WTC11 (cell line): ENCODE results near the gene AGAP3. TPM values are rescaled to one million over a fixed set of nuclear protein-coding genes. Genes with fewer than 3 reads are reported as not detected.

Experiments
- ATAC-seq: fragments of 200-7000 bp; cut with Tn5 transposase; 2 replicates; pipeline ENCODE4 v1.10.0; 2021; ENCODE audit warnings: mild to moderate bottlenecking, moderate library complexity
- CTCF ChIA-PET: fragments of 300-600 bp; sonication (Branson Sonifier 250); formaldehyde crosslinking; loops from one replicate; lab custom pipeline; 2021; ENCODE audit warnings: antibody characterized with exemption; lab: Charles Lee
- POLR2A ChIA-PET: fragments of 350-600 bp; sonication (Branson Sonifier 250); formaldehyde crosslinking; loops from one replicate; lab custom pipeline; 2021; ENCODE audit warnings: antibody characterized with exemption; lab: Charles Lee
- DNase-seq: peaks from one replicate; pipeline ENCODE4 v3.0.0; 2021; ENCODE audit warnings: low spot score
- H3K27ac Mint-ChIP-seq: 2 replicates; pipeline ENCODE4 v1.8.0; 2021; ENCODE audit warnings: mixed read lengths
- H3K27me3 Mint-ChIP-seq: 2 replicates; pipeline ENCODE4 v1.8.0; 2021; ENCODE audit warnings: low read depth, mild to moderate bottlenecking, moderate library complexity, mixed read lengths
- H3K36me3 Mint-ChIP-seq: 2 replicates; pipeline ENCODE4 v1.8.0; 2021; ENCODE audit warnings: mixed read lengths
- H3K4me1 Mint-ChIP-seq: 2 replicates; pipeline ENCODE4 v1.8.0; 2022; ENCODE audit warnings: mixed read lengths
- H3K4me3 Mint-ChIP-seq: 2 replicates; pipeline ENCODE4 v1.8.0; 2021; ENCODE audit warnings: mild to moderate bottlenecking, moderate library complexity, mixed read lengths
- H3K9me3 Mint-ChIP-seq: 2 replicates; pipeline ENCODE4 v1.8.0; 2021; ENCODE audit warnings: mixed read lengths
- ELF4 ChIP-seq: sonication (generic); formaldehyde crosslinking; IDR thresholded peaks from 2 replicates; pipeline ENCODE4 v1.8.1; 2022; ENCODE audit warnings: low read depth, mild to moderate bottlenecking, moderate library complexity, missing genetic modification reagents
- ESRRA ChIP-seq: sonication (generic); formaldehyde crosslinking; IDR thresholded peaks from 2 replicates; pipeline ENCODE4 v1.8.1; 2022; ENCODE audit warnings: mild to moderate bottlenecking, missing genetic modification reagents, borderline replicate concordance
- FOXJ3 ChIP-seq: sonication (generic); formaldehyde crosslinking; IDR thresholded peaks from 2 replicates; pipeline ENCODE4 v1.9.0; 2021; ENCODE audit warnings: missing genetic modification reagents, mild to moderate bottlenecking, borderline replicate concordance
- GABPB1 ChIP-seq: sonication (generic); formaldehyde crosslinking; IDR thresholded peaks from 2 replicates; pipeline ENCODE4 v1.8.1; 2023; ENCODE audit warnings: mild to moderate bottlenecking, missing genetic modification reagents
- JUN ChIP-seq: sonication (generic); formaldehyde crosslinking; IDR thresholded peaks from 2 replicates; pipeline ENCODE4 v1.8.0; 2023; ENCODE audit warnings: mild to moderate bottlenecking, missing genetic modification reagents
- NFE2L1 ChIP-seq: sonication (generic); formaldehyde crosslinking; IDR thresholded peaks from 2 replicates; pipeline ENCODE4 v1.8.1; 2023; ENCODE audit warnings: missing genetic modification reagents
- NFYB ChIP-seq: sonication (generic); formaldehyde crosslinking; conservative IDR thresholded peaks from 2 replicates; pipeline ENCODE4 v1.8.0; 2022; ENCODE audit warnings: low read depth, missing genetic modification reagents
- NR3C1 ChIP-seq: sonication (generic); formaldehyde crosslinking; conservative IDR thresholded peaks from 2 replicates; pipeline ENCODE4 v1.8.1; 2023; ENCODE audit warnings: low read depth, mild to moderate bottlenecking, missing genetic modification reagents
- SMAD3 ChIP-seq: sonication (generic); formaldehyde crosslinking; IDR thresholded peaks from 2 replicates; pipeline ENCODE4 v1.8.0; 2022; ENCODE audit warnings: missing genetic modification reagents, mild to moderate bottlenecking, borderline replicate concordance
- SMAD4 ChIP-seq: sonication (generic); formaldehyde crosslinking; IDR thresholded peaks from 2 replicates; pipeline ENCODE4 v1.8.0; 2022; ENCODE audit warnings: mild to moderate bottlenecking, missing genetic modification reagents
- SOX15 ChIP-seq: fragments of 250-450 bp; sonication (Bioruptor Pico); IDR thresholded peaks from 2 replicates; pipeline ENCODE4 v1.9.0; 2021; ENCODE audit warnings: mild to moderate bottlenecking
- SP1 ChIP-seq: sonication (generic); formaldehyde crosslinking; conservative IDR thresholded peaks from 2 replicates; pipeline ENCODE4 v1.8.1; 2022; ENCODE audit warnings: missing genetic modification reagents
- ZNF232 ChIP-seq: sonication (generic); formaldehyde crosslinking; IDR thresholded peaks from 2 replicates; pipeline ENCODE4 v1.8.0; 2022; ENCODE audit warnings: mild to moderate bottlenecking, missing genetic modification reagents
- ZNF263 ChIP-seq: sonication (generic); formaldehyde crosslinking; IDR thresholded peaks from 2 replicates; pipeline ENCODE4 v1.8.1; 2022; ENCODE audit warnings: low read depth, mild to moderate bottlenecking, moderate library complexity, missing genetic modification reagents
- ZSCAN18 ChIP-seq: fragments of 250-450 bp; sonication (Bioruptor Pico); IDR thresholded peaks from 2 replicates; pipeline ENCODE4 v2.1.2; 2022; ENCODE audit warnings: mild to moderate bottlenecking, moderate library complexity
- total RNA-seq: library from RNA; stranded (reverse); gene quantifications from 3 replicates; pipeline ENCODE4 v1.2.3, GENCODE V29; 2021
- TF ChIP-seq, protein P1 (sequence below): sonication (generic); formaldehyde crosslinking; IDR thresholded peaks from 2 replicates; pipeline ENCODE4 v1.8.1; 2022; ENCODE audit warnings: mild to moderate bottlenecking, missing genetic modification reagents, moderate library complexity, borderline replicate concordance
- TF ChIP-seq, protein P2 (sequence below): fragments of 250-450 bp; sonication (Bioruptor Pico); IDR thresholded peaks from 2 replicates; pipeline ENCODE4 v1.9.0; 2021; ENCODE audit warnings: moderate library complexity, mild to moderate bottlenecking, inconsistent platforms, borderline replicate concordance

AGAP3 gene
- total RNA-seq, 1 experiment from 2014 or later = 163 TPM

- Mint-ChIP-seq H3K9me3 (no peaks in the 10 kb centered on the region), H3K4me1 (peaks cover 41% of the 10 kb centered on the region), H3K27me3 (no peaks in the 10 kb centered on the region), H3K4me3 (no peak overlapping the region), H3K27ac (no peak overlapping the region), H3K36me3 (no peaks in the 10 kb centered on the region; the same call in 1 of the 2 replicates)
- ChIA-PET CTCF (interaction anchor here (1.3 to 9.9 kb wide), 8 partner anchors 16 to 143 kb away, joined by 3 to 118 read pairs (median 4); partner anchors contain the start of gene ABCB8), POLR2A (interaction anchor here (0.6 kb wide), 1 partner anchor 54 kb away, joined by 9 read pairs; no protein-coding TSS in a partner anchor)
- TF ChIP-seq, protein P1, sequence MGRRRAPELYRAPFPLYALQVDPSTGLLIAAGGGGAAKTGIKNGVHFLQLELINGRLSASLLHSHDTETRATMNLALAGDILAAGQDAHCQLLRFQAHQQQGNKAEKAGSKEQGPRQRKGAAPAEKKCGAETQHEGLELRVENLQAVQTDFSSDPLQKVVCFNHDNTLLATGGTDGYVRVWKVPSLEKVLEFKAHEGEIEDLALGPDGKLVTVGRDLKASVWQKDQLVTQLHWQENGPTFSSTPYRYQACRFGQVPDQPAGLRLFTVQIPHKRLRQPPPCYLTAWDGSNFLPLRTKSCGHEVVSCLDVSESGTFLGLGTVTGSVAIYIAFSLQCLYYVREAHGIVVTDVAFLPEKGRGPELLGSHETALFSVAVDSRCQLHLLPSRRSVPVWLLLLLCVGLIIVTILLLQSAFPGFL (CRISPR knock-in tag) = no peak
- TF ChIP-seq ZNF263 (CRISPR knock-in tag) (no peak), FOXJ3 (no peak), NR3C1 (CRISPR knock-in tag) (no peak), ZSCAN18 (CRISPR knock-in tag) (no peak), NFE2L1 (CRISPR knock-in tag) (no peak), SP1 (no peak), SOX15 (CRISPR knock-in tag) (no peak), SMAD4 (no peak), JUN (CRISPR knock-in tag) (no peak), NFYB (CRISPR knock-in tag) (no peak), ELF4 (no peak), SMAD3 (CRISPR knock-in tag) (no peak)
- DNase-seq (no peak), ATAC-seq (no peak)
These were observed 21.6 kb downstream of the AGAP3 start for GRCh38 chr7:151107882-151108281.

- H3K27ac Mint-ChIP-seq = 0 out of 2 replicates have a peak overlapping the region, but pooled peaks have one; percentile 43
- no peaks in the 10 kb centered on the region for H3K9me3 Mint-ChIP-seq
- DNase-seq (peak; percentile 38), ATAC-seq (peak; percentile 8; the same call in 1 of the 2 replicates)
- no peak overlapping the region for H3K4me3 Mint-ChIP-seq
- TF ChIP-seq GABPB1 (no peak), ELF4 (no peak), ZNF232 (no peak), ESRRA (CRISPR knock-in tag) (no peak)
- TF ChIP-seq, protein P2, sequence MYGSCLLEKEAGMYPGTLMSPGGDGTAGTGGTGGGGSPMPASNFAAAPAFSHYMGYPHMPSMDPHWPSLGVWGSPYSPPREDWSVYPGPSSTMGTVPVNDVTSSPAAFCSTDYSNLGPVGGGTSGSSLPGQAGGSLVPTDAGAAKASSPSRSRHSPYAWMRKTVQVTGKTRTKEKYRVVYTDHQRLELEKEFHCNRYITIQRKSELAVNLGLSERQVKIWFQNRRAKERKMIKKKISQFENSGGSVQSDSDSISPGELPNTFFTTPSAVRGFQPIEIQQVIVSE (CRISPR knock-in tag) = no peak
- ChIA-PET CTCF (interaction anchor here (1.2 to 9.9 kb wide), 15 partner anchors 16 to 211 kb away, joined by 3 to 118 read pairs (median 7); partner anchors contain the start of genes ABCB8 and FASTK), POLR2A (interaction anchor here (0.9 to 1.6 kb wide), 2 partner anchors 20 to 24 kb away, joined by 3 to 4 read pairs; no protein-coding TSS in a partner anchor)
- peaks cover 40% of the 10 kb centered on the region for H3K4me1 Mint-ChIP-seq
- H3K27me3 Mint-ChIP-seq = peaks cover 4% of the 10 kb centered on the region; the same call in 1 of the 2 replicates
- no peaks in the 10 kb centered on the region; the same call in 1 of the 2 replicates for H3K36me3 Mint-ChIP-seq
These were observed 23.1 kb downstream of the AGAP3 start for GRCh38 chr7:151109094-151110048.
